B cell (primary cell): ENCODE results near the gene PRKAG2. TPM values are rescaled to one million over a fixed set of nuclear protein-coding genes. Genes with fewer than 3 reads are reported as not detected.

Experiments used
- ATAC-seq: fragments of 200-7000 bp; cut with Tn5 transposase; one replicate; pipeline ENCODE4 v1.10.0; 2021; ENCODE audit warnings: low read depth, mild to moderate bottlenecking, moderate number of reproducible peaks, moderate library complexity
- CTCF ChIA-PET: fragments of 350-600 bp; sonication (Branson Sonifier 250); formaldehyde crosslinking; loops from one replicate; lab custom pipeline; 2021; ENCODE audit warnings: antibody characterized with exemption, inconsistent platforms; lab: Charles Lee
- POLR2A ChIA-PET: fragments of 350-600 bp; sonication (Branson Sonifier 250); formaldehyde crosslinking; loops from one replicate; lab custom pipeline; 2021; ENCODE audit warnings: antibody characterized with exemption; lab: Charles Lee
- DNase-seq: peaks from one replicate; pipeline ENCODE4 v3.0.0; 2013
- H2AFZ ChIP-seq: 2 replicates; pipeline ENCODE4 v1.6.1; 2012; ENCODE audit warnings: mild to moderate bottlenecking, low read depth, low read length; ENCODE audit not compliant: insufficient read depth, poor library complexity, severe bottlenecking
- H3K27ac ChIP-seq, 2 donors: 1 replicate in 1 of 2; 2 replicates in 1 of 2; pipeline ENCODE4 v1.5.1; 2012 to 2013; ENCODE audit warnings: low read length in 2 of 2, mild to moderate bottlenecking in 2 of 2, moderate library complexity in 1 of 2
- H3K27me3 ChIP-seq, 4 experiments: fragments of 200-600 bp in 1 of 4; sonication (generic) in 1 of 4; replicated peaks in 1 of 4; 1 replicate in 2 of 4; 2 replicates in 2 of 4; pipeline versions ENCODE4 v1.6.1 to v1.7.0; 2013 to 2016; ENCODE audit warnings: low read length in 3 of 4, mild to moderate bottlenecking in 2 of 4, mixed read lengths in 1 of 4, moderate library complexity in 1 of 4; ENCODE audit not compliant: insufficient read depth in 4 of 4, control insufficient read depth in 3 of 4; ENCODE audit errors: control extremely low read depth in 1 of 4
- H3K36me3 ChIP-seq, 2 experiments: replicated peaks in 1 of 2; 1 replicate in 1 of 2; 2 replicates in 1 of 2; pipeline versions ENCODE4 v1.6.1 to v1.7.1; 2013; ENCODE audit warnings: low read length in 1 of 2; ENCODE audit not compliant: insufficient read depth in 2 of 2, control insufficient read depth in 1 of 2; ENCODE audit errors: control extremely low read depth in 1 of 2, extremely low read depth in 1 of 2
- H3K4me1 ChIP-seq, 2 donors: fragments of 200-600 bp in 1 of 2; sonication (generic) in 1 of 2; 1 replicate in 1 of 2; 2 replicates in 1 of 2; pipeline versions ENCODE4 v1.5.1 to v1.6.1; 2013 to 2017; ENCODE audit warnings: low read length in 2 of 2; ENCODE audit not compliant: control insufficient read depth in 2 of 2, insufficient read depth in 2 of 2
- H3K4me2 ChIP-seq: replicated peaks from 2 replicates; pipeline ENCODE3; 2012; ENCODE audit warnings: mild to moderate bottlenecking, low read depth, low read length; ENCODE audit not compliant: poor library complexity, severe bottlenecking
- H3K4me3 ChIP-seq, 5 experiments: fragments of 200-600 bp in 1 of 5; sonication (generic) in 1 of 5; 1 replicate in 3 of 5; 2 replicates in 2 of 5; pipeline versions ENCODE4 v1.5.1 to v1.7.0; 2011 to 2016; ENCODE audit warnings: low read length in 4 of 5, mild to moderate bottlenecking in 4 of 5, low read depth in 2 of 5, control low read depth in 1 of 5, moderate library complexity in 1 of 5; ENCODE audit not compliant: insufficient read depth in 1 of 5; ENCODE audit errors: control extremely low read depth in 1 of 5, extremely low read depth in 1 of 5
- H3K79me2 ChIP-seq: fragments of 200-600 bp; sonication (generic); one replicate; pipeline ENCODE4 v1.6.0; 2016; ENCODE audit warnings: low read length; ENCODE audit not compliant: control insufficient read depth, insufficient read depth
- H3K9ac ChIP-seq: fragments of 200-600 bp; sonication (generic); 2 replicates; pipeline ENCODE4 v1.6.1; 2017; ENCODE audit warnings: mild to moderate bottlenecking, low read length, moderate library complexity
- H3K9me3 ChIP-seq, 3 donors: one replicate each; pipeline versions ENCODE4 v1.6.1 to v1.7.1; 2013; ENCODE audit warnings: low read length in 2 of 3; ENCODE audit not compliant: control insufficient read depth in 2 of 3, insufficient read depth in 1 of 3; ENCODE audit errors: control extremely low read depth in 1 of 3
- H4K20me1 ChIP-seq: 2 replicates; pipeline ENCODE4 v1.6.0; 2012; ENCODE audit warnings: mild to moderate bottlenecking, low read length; ENCODE audit not compliant: insufficient read depth, control insufficient read depth, poor library complexity, severe bottlenecking
- H3K27ac Mint-ChIP-seq: one replicate; pipeline ENCODE4 v1.8.0; 2021; ENCODE audit warnings: mixed read lengths
- H3K27me3 Mint-ChIP-seq: one replicate; pipeline ENCODE4 v1.8.0; 2021; ENCODE audit warnings: mixed read lengths
- H3K4me1 Mint-ChIP-seq: one replicate; pipeline ENCODE4 v1.8.0; 2021; ENCODE audit warnings: mixed read lengths
- H3K4me3 Mint-ChIP-seq: one replicate; pipeline ENCODE4 v1.8.0; 2021; ENCODE audit warnings: mixed read lengths
- H3K9me3 Mint-ChIP-seq: one replicate; pipeline ENCODE4 v1.8.0; 2022; ENCODE audit warnings: mixed read lengths; ENCODE audit not compliant: insufficient read depth
- CTCF ChIP-seq: fragments of 200-600 bp; IDR thresholded peaks from one replicate; pipeline ENCODE4 v1.8.0; 2022; ENCODE audit warnings: antibody characterized with exemption, mild to moderate bottlenecking
- EZH2 ChIP-seq: IDR thresholded peaks from 2 replicates; pipeline ENCODE4 v1.6.1; 2012; ENCODE audit warnings: borderline replicate concordance, low read depth, mild to moderate bottlenecking, moderate library complexity, low read length; ENCODE audit not compliant: insufficient read depth, poor library complexity, severe bottlenecking
- WGBS: methylation state at CpG from one replicate; pipeline ENCODE4 v1.1.5; 2013; ENCODE audit warnings: missing lambda C conversion rate; ENCODE audit not compliant: insufficient coverage; 5-methylcytosine and 5-hydroxymethylcytosine counted together
- intact Hi-C: fragments of 100-400 bp; cut with micrococcal nuclease; formaldehyde crosslinking; loops from one replicate; pipeline ENCODE4 v1.10.0; 2022
- polyA plus RNA-seq: library from polyadenylated mRNA; depleted of rRNA; stranded (reverse); fragments of >200 nt; gene quantifications from 2 replicates; pipeline ENCODE4 v1.2.3, GENCODE V29; 2012
- total RNA-seq, 2 donors: library from RNA; stranded (reverse); fragments of 120-200 nt in 1 of 2; gene quantifications; 1 replicate in 1 of 2; 2 replicates in 1 of 2; pipeline versions ENCODE4 v1.2.3 to v1.2.4, GENCODE V29; 2013 to 2022

The PRKAG2 gene
- total and polyA plus RNA-seq, 2 donors (not counting 1 experiment from before 2014, with no cell fraction given) = 22.1 to 56.3 TPM

- no peaks in the 10 kb centered on the region for H3K9me3 Mint-ChIP-seq
- no peak for ATAC-seq
- ChIA-PET POLR2A (no interaction called here), CTCF (no interaction called here)
- Histone ChIP-seq H3K36me3 (peaks cover 0 to 3% of the 10 kb centered on the region in 2 experiments), H3K9ac (no peak overlapping the region), H3K79me2 (no peaks in the 10 kb centered on the region), H3K27me3 (no peaks in the 10 kb centered on the region), H3K4me3 (no peak overlapping the region), H3K4me2 (no peak overlapping the region), H4K20me1 (no peaks in the 10 kb centered on the region), H3K27ac (no peak overlapping the region), H2AFZ (no peak overlapping the region), H3K9me3 (peaks cover 0 to 3% (median 0%) of the 10 kb centered on the region in 3 donors), H3K4me1 (no peaks in the 10 kb centered on the region)
- intact Hi-C loops = no loop called here
- H3K27ac Mint-ChIP-seq = no peak overlapping the region
- 96% methylated on average over 18 of the region's 19 CpGs for WGBS
- no peaks in the 10 kb centered on the region for H3K4me1 Mint-ChIP-seq
- TF ChIP-seq EZH2 (no peak), CTCF (no peak)
- no peak overlapping the region for H3K4me3 Mint-ChIP-seq
- no peaks in the 10 kb centered on the region for H3K27me3 Mint-ChIP-seq
- DNase-seq = no peak
Measured at GRCh38 chr7:151688236-151688780, 188.6 kb downstream of the PRKAG2 start.

- H3K27ac ChIP-seq = no peak overlapping the region
- no peaks in the 10 kb centered on the region for H3K9me3 ChIP-seq
- H4K20me1 ChIP-seq = no peaks in the 10 kb centered on the region
- 98% methylated on average over 8 of the region's 16 CpGs for WGBS
- no peak overlapping the region for H3K4me3 ChIP-seq
- intact Hi-C loops = no loop called here
- no peak overlapping the region for H3K27ac Mint-ChIP-seq
- DNase-seq = no peak
- no peaks in the 10 kb centered on the region for H3K27me3 ChIP-seq
- H3K4me3 Mint-ChIP-seq = no peak overlapping the region
- H3K36me3 ChIP-seq = peaks cover 0 to 3% of the 10 kb centered on the region in 2 experiments
- no peak overlapping the region for H3K4me2 ChIP-seq
- H3K9me3 Mint-ChIP-seq = no peaks in the 10 kb centered on the region
- no peak overlapping the region for H2AFZ ChIP-seq
- POLR2A ChIA-PET = no interaction called here
- H3K27me3 Mint-ChIP-seq = no peaks in the 10 kb centered on the region
- H3K4me1 ChIP-seq = no peaks in the 10 kb centered on the region
- H3K9ac ChIP-seq = no peak overlapping the region
- ATAC-seq = no peak
- no peak for TF ChIP-seq CTCF
- no peak for TF ChIP-seq EZH2
- no peaks in the 10 kb centered on the region for H3K4me1 Mint-ChIP-seq
- CTCF ChIA-PET = no interaction called here
- H3K79me2 ChIP-seq = no peaks in the 10 kb centered on the region
Measured at GRCh38 chr7:151687523-151688235, 189.2 kb downstream of the PRKAG2 start.
